Glomerular visceral epithelial cell (primary cell): ENCODE data around the gene GTF3C1.

ENCODE experiments used
- DNase-seq: peaks from one replicate; pipeline ENCODE4 v3.0.0-alpha.2; 2016; ENCODE audit errors: extremely low spot score

GTF3C1 gene

GRCh38 chr16:27428026-27428785 lies 121.5 kb downstream of the GTF3C1 start:
- no peak for DNase-seq

DNA sequence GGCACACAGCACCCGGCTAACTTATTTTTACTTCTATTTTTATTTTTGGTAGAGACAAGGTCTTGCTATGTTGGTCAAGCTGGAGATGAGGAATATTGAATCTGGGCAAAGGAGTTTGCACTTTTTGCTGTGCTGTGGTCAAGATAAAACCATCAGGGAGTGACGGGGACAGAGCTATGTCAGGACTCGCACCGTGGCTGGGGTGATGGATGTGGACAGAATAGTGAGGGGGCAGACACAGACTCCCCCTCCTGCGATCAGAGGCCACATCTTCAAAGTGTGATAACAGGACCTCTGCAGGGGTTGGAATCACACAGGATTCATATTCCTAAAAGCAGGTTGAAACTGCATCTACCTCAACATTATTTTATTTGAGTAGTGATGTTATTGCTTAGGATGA lies 122.2 kb downstream of the GTF3C1 start:
- DNase-seq = no peak

- DNase-seq = peak; percentile 92
Observed at GRCh38 chr16:27426423-27427408, 123.0 kb downstream of the GTF3C1 start.

- DNase-seq = no peak
Observed at GRCh38 chr16:27425961-27426360, 123.8 kb downstream of the GTF3C1 start.

DNA sequence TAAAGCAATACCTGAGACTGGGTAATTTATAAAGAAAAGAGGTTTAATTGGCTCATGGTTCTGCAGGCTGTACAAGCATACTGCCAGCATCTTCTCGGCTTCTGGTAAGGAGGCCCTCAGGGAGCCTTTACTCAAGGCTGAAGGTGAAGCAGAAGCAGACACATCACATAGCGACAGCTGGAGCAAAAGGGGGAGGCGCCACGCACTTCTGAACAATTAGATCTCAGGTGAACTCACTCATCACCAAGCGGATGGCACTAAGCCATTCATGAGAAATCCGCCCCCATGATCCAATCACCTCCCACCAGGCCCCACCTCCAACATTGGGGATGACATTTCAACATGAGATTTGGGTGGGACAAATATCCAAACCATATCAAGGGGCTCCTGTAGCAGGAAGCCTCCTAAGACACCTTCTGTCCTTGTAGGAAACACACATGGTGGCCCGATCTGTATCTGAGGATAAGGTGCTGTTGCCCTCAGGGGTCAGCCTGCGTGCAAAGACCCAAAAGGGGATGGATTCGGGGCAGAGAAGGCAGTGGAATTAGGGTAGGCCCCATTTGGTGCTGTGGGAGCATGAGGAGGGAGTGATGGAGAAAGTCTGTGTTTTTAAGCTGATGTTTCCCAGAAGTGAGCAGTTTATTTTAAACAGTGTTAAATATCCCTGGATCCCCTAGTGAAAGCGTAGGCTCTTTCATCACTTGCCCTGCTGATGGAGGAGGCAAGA lies 124.8 kb downstream of the GTF3C1 start:
- no peak for DNase-seq

GRCh38 chr16:27421961-27422740 lies 127.6 kb downstream of the GTF3C1 start:
- no peak for DNase-seq

DNA sequence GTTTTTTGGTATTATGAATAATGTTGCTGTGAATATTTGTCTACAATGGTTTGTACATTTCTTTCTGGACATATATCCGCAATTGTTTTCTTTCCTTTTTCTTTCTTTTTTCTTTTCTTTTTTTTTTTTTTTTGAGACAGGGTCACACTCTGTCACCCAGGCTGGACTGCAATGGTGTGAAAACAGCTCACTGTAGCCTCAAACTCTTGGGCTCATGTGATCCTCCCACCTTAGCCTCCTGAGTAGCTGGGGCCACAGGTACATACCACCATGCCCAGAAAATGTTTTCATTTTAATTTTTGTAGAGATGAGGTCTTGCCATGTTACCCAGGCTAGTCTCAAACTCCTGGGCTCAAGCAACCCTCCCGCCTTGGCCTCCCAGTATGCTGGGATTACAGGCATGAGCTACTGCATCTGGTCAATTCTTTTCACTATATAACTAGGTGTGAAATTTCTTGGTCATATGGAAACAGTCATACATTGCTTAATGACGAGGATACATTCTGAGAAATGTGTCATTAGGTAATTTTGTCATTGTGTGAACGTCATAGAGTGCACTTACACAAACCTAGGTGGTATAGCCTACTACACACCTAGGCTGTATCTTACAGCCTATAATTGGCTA lies 132.6 kb downstream of the GTF3C1 start:
- DNase-seq = no peak

DNA sequence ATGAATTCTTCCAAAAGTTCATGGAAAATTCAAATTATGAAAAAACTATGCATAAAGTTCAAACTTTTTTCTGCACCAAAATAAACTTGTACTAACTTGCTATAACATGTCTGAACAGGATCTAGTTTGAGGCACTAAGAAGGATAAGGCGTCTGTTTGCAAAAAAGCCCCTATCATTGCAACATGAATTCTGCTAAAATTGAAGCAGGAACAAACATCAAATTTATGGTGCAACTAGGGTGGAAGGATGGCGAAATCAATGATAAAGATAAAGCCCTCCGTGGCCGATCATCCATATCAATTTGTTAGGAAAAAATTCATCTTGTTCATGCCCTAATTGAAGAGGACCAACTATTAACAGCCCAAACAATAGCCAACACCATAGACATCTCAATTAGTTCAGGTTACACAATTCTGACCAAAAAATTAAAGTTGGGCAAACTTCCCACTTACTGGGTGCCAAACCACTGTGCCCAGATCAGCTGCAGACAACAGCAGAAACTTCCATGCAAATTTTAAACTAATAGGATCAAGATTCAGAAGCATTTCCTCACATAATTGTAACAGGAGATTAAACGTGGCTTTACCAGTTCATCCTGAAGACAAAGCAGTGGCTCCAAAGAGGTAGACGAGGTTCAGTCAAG lies 134.8 kb downstream of the GTF3C1 start:
- DNase-seq = no peak

DNA sequence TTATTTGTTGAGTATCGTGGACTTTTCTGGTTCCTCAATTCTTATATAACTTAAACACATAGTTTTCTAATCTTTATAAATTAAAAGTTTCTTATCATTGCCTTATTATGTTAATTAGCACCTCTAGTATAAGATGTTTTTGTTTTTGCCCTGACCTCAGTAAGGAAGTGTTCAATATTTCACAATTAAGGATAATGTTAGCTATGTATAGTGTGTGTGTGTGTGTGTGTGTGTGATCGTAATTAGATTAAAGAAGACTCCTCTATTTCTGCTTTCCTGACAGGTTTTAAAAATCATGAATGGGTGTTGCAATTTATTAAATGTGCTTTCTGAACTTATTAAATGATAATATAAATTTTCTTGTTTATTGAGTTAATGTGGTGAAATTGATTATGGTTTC lies 135.8 kb downstream of the GTF3C1 start:
- no peak for DNase-seq

GRCh38 chr16:27410761-27411160 lies 139.0 kb downstream of the GTF3C1 start:
- no peak for DNase-seq
